Retinal pigment epithelial cell (primary cell): ENCODE results near the gene IL16.

Experiments
- DNase-seq: peaks from one replicate; pipeline ENCODE4 v3.0.0-alpha.2; 2010; ENCODE audit warnings: low read depth
- H3K4me3 ChIP-seq: 2 replicates; pipeline ENCODE4 v1.5.1; 2011; ENCODE audit warnings: mild to moderate bottlenecking, low read length, control low read depth, moderate library complexity
- TF ChIP-seq, protein P1 (sequence below): conservative IDR thresholded peaks from 2 replicates; pipeline ENCODE4 v1.5.1; 2011; ENCODE audit warnings: low read depth, low read length, control low read depth, inconsistent platforms

The IL16 gene

DNA sequence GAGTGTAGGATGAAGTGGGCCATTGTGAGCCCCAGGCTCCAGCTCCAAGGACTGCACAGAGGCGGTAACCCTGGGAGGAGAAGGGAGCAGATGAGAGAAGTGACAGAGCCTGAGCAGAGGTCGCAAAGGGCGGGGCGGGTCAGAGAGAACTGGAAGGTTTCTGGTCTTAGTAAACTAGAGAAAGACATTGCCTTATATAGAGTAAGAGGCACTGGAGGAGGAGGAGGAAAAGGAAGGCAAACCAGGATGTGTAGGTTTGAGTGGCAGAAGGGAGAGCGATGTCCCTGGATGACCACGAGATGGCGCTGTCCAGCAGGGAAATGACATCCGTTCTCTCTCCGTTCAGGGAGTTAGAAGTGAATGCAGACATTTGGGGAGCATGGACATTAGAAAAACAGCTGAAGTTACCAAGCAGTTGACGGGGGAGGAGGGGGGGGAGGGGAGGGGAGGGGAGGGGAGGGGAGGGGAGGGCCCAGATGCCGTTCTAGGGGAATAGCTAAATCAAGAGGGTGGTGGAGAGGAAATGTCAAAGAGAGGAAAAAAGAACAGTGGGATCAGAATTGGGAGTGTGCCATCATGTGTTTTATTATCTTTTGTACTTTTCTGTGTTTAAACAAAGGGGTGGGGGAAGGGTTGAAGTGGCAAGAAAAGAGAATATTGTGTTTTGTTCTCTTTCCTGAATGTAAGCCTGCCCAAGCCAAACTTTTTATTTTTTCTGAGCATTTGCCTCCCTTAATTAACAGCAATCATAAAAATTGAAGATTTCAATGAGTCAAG lies 78.4 kb downstream of the IL16 start:
- TF ChIP-seq, protein P1, sequence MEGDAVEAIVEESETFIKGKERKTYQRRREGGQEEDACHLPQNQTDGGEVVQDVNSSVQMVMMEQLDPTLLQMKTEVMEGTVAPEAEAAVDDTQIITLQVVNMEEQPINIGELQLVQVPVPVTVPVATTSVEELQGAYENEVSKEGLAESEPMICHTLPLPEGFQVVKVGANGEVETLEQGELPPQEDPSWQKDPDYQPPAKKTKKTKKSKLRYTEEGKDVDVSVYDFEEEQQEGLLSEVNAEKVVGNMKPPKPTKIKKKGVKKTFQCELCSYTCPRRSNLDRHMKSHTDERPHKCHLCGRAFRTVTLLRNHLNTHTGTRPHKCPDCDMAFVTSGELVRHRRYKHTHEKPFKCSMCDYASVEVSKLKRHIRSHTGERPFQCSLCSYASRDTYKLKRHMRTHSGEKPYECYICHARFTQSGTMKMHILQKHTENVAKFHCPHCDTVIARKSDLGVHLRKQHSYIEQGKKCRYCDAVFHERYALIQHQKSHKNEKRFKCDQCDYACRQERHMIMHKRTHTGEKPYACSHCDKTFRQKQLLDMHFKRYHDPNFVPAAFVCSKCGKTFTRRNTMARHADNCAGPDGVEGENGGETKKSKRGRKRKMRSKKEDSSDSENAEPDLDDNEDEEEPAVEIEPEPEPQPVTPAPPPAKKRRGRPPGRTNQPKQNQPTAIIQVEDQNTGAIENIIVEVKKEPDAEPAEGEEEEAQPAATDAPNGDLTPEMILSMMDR: peak; percentile 93
- DNase-seq: peak; percentile 26

DNA sequence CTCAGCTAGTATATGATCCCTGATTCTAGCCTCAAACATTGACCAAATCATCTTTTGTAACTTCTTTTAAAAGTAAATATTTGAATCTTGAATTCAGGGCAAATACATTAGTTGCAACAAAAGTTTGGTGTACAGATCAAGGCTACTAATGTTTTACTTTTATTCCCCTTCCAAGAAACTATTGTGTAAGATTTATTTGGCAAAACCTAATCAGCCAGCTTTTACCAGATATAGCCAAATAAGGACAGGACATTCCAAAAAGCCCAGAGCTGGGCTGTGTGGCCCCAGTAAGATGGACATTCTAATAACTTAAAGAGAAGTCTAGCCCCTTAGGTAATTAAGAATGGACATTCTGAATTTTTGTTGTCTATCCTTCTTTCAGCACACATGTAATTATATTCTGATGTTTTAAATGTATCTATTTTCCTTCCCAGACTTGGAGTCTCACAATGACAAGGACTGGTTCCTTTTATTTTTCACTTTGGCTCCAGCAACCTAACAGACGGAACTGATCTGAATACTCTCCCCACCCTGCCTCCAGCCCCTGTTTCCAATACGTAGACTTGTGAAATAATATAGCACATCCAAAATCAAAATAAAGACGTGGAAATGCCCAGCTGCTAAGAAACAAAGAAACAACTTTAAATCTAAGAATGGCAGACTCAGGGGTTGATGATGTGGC lies 79.2 kb downstream of the IL16 start:
- TF ChIP-seq, protein P1: no peak
- no peak for DNase-seq
- H3K4me3 ChIP-seq: no peak overlapping the region

More for the DNA sequence above, 78.4 kb downstream of the IL16 start:
- H3K4me3 ChIP-seq: no peak overlapping the region

DNA sequence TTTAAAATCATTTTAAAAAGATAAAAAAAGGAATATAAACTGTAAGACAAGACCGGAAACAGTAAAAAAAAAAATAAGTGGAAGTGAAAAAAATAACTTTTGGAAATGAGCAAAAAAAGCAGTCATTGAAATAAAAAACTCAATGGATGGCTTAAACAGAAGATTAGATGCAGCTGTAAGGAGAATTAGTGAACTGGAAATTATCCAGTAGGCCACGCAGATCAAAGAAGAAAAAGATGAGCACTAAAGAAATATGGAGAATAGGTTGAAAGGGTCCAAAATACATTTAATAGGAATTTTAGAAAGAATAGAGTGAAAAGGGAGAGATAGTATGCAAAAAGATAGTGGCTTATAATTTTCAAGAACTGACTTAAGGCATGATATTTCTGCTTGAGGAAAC lies 80.3 kb downstream of the IL16 start:
- DNase-seq: no peak
- TF ChIP-seq, protein P1: no peak
- no peak overlapping the region for H3K4me3 ChIP-seq

DNA sequence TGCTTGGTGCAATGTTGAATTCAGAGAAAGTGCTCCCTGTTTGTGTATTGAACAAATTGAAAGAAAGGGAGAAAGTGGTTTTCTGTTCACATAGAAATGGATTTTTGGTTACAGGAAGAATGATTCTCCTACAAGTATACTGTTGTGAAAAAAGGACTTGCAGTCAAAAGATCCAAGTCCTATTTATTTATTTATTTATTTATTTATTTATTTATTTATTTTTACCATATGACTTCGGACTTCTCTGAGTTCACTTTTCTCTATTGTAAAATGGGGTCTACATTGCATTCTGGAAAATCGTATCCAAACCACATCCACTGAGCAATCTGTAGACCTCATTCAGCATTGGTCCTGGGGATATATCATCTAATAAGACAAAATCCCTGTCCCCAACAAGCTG lies 81.2 kb downstream of the IL16 start:
- DNase-seq: no peak
- TF ChIP-seq, protein P1: no peak
- H3K4me3 ChIP-seq: no peak overlapping the region

DNA sequence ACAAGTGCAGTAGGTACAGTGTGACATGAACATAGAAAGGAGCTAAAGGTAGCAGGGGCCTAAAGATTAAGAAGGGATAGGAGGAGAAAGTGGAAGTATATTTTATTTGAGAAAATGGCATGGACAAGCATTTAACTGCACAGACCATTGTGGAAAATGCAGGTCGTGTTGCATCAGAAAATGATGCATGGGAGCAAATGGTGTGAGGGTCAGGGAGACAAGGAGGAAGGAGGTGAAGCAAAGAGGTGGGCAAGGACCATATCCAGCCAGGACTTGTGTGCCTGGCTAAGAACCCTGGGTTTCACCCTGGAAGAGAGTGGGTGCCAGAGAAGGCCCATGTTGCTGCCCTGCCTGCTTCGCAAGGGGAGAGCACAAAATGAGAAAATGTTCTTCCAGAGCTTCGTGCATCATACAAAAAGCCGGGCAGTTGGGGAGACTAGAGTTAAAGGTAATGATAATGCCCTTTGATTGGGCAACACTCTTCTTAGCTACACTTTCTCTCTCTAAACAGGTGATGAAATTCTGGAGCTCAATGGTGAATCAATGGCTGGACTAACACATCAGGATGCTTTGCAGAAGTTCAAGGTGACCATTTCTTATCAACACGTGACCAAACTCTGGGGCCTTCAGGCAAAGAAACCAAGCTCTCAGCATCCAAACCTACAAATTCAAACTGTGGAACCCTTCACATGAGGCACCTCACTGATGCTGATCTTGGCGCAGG lies 81.8 kb downstream of the IL16 start:
- H3K4me3 ChIP-seq: no peak overlapping the region
- TF ChIP-seq, protein P1: no peak
- DNase-seq: no peak

DNA sequence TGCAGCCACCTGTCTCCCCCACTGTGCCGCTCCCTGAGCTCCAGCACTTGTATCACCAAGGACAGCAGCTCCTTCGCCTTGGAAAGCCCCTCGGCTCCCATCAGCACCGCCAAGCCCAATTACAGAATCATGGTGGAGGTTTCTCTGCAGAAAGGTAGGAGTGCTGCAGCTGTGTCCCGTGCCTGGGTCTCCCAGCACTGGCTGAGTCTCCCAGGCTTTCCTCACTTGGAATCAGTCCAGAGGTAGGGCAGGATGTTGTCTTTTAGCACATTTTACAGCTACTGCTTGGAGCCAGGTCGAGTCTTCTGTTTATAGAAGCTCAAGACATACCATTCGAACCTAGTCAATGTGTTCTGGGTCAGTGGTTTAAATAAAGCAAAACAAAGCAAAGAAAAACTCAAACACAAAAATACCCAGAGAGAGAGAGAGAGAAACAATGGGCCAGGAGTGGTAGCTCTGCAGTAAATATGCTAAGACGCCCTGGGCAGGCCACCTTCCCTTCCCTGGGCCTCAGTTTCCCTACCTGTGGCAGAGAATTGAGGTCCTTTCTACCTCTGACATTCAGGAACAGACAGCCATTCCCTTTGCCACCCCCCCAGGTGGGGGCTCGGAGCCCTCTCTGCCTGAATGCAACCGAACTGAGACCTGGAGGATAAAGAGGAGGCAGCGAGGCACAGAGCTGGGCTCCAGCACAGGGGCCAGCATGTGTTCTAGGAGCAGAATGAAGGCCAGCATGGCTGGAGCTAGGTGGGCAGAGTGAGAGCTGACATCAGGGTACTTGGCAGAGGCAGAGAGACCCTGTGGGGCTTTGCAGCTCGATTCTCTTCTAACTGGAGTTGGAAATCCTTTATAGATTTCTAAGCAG lies 83.2 kb downstream of the IL16 start:
- DNase-seq: no peak
- TF ChIP-seq, protein P1: no peak
- H3K4me3 ChIP-seq: no peak overlapping the region
